Suppressor macrophage (primary cell): ENCODE results near the gene BAZ2A.
"Not testable (repeated sequence)": the region's sequence is repeated elsewhere in the genome, so short reads cannot be mapped to it uniquely, and the experiment has no call there.

Experiments
- DNase-seq, 4 experiments: peaks; one replicate each; pipeline ENCODE4 v3.0.0-alpha.2; 2020 to 2022

Gene BAZ2A

GRCh38 chr12:56593909-56594621 is 36.1 kb downstream of the BAZ2A start:
- peak; percentile 62 to 72 (median 67) for DNase-seq

DNA sequence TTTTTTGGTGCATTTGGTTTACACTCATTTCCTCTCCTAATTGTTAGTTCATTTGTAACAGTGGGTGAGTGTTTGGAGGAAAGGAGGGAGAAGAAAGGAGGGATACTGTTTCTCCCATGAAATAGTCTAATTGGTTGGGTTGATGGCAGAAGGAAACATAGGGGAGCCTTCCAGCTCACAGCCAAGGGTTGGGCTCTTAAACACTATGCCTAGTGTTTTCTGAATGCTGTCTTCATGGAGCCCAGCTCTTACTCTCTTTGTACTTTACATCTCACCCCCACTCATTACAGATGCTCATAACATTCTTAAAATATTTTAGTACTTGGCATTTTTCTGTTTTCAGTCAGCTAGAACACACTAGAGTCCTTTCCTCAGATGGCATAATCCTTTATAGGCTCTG is 38.2 kb downstream of the BAZ2A start:
- DNase-seq = no peak

DNA sequence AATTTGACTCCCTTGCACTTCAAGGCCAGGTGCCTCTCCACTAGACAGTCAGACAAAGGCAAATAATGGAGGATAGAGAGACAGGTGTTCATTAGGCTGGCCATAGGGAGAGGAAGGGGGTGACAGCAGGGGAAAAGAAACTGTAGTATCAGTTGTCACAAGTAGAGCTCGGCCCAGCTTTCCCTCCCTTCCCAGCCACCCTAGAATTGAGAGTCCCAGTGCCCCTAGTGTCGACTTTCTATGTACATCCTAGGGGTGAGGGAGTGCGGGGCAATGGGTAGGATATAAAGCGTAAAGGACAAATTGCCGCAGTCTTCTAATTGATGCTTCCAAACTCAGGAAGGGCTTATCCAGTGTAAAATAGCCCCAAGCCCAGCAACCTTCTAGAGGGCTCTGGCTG is 39.0 kb downstream of the BAZ2A start:
- DNase-seq = no peak

DNA sequence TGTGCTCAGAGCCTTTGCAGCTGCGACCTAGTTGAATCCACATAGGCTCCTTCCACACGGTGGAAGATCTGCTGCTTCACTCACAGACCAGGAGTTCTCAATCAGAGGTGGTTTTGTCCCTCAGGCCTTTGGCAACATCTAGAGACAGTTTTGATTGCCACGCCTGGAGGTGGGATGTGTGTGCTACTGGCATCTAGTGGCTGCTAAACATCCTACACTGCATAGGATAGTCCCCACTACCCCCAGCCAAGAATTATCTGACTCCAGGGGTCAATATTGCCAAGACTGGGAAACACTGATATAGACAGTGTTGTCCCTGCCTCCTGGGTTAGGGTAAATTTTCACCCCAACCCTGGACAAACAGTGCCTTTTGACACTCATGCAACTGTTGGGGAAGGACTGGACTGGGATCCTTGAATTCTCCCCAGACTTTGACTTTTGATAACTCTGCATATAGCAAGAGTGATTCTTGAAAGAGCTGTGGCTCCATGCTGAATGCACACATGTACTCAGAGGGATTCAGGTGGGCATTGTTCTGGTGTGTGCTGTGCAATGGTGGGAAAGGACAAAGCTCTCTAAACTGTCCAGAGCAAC is 39.8 kb downstream of the BAZ2A start:
- DNase-seq = peak in 3 of 4 experiments; percentile 28 to 39 (median 34)

GRCh38 chr12:56589783-56590182 is 40.3 kb downstream of the BAZ2A start:
- no peak for DNase-seq

- DNase-seq = no peak
Measured at GRCh38 chr12:56585098-56585497, 45.0 kb downstream of the BAZ2A start.

GRCh38 chr12:56581418-56582145 is 48.5 kb downstream of the BAZ2A start:
- DNase-seq = no peak

GRCh38 chr12:56578983-56579546 is 51.1 kb downstream of the BAZ2A start:
- DNase-seq = no peak

- DNase-seq = not testable (repeated sequence)
Measured at GRCh38 chr12:56577248-56577647, 52.9 kb downstream of the BAZ2A start.

DNA sequence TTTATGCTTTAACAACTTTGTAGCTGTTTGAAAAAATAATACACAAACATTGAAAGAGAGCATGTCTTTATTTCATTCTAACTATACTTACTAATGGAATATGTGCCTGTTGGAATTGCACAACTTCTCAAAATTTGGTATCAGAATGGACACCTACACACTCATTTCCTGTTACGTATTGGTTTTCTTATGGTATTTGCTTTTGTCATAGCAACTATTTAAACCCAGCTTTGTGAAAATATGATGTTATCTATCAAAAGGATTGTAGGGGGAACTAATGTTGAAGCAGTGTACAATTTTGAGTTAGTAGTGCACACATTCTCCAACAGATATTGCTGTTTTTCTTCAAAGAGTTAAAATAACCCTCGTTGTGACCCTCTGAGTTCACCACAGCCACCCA is 55.9 kb downstream of the BAZ2A start:
- DNase-seq = peak in 3 of 4 experiments; percentile 15 to 72 (median 39)

GRCh38 chr12:56572288-56572687 is 57.8 kb downstream of the BAZ2A start:
- peak in 3 of 4 experiments; percentile 35 to 45 (median 43) for DNase-seq

DNA sequence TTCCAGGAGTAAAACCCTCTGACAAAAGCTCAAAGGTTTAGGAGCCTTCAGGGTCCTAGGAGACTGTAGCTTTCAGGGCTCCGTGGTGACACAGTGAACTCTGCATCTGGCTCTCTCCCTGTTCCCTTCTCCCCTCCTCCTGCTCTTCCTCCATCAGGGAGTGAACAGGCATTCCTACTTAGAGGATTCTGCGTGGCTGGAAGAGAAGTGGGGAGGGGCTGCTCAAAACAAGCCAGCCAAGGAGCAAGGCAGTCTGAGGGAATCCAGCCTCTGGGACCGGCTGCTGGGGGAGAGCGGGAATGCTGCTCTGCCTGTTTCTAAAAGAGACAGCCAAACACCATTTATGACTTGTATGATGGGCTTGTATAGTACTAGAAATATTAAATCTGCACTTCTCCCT is 59.0 kb downstream of the BAZ2A start:
- DNase-seq = no peak

DNA sequence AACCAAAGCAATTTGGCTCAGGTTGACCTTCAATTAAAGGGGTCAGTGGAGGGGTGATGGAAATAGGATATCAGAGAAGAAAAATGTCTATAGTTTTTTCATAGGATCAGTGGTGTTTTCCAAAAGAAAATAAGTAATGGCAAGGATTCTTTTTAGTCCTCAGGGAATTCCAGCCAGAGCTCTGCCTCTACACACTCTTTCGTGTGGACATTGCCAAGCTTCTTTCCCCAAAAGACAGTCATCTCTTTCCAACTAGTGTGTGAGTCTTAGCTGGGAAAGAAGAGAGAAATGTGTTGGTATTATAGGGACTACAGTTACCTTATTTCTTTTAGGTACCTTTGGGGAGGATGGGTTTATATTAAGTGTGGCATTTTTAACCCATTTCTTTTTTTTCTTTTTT is 62.0 kb downstream of the BAZ2A start:
- DNase-seq = no peak

DNA sequence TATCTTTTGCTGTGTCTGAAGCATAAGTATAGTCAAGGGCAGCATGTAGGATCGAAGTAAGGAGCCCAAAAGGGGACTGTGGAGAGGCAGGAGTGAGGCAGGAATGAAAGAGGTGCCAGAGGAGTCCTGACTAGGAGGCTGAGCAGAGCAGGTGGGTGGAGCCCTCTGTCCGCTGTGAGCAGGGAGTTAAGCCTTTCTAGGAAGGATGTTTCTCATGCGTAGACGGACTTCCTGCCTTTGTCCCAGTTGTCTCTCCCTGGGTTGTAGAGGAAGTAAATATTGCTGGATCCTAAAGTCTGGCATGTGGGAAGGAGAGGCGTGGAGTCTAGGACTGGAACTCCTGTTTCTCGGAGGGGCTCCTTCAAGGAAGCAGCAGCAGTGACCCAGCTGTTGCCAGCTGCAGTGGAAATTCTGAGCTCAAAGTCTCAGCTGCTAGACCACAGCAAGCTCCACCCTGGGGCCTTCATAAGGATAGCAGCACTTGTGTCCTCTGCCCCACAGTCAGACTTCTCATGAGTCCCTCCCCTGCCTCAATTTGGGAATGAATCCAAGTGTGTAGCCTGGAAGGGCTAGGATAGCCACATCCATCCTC is 64.5 kb downstream of the BAZ2A start:
- peak; percentile 53 to 73 (median 68) for DNase-seq

GRCh38 chr12:56551070-56551469 is 79.1 kb downstream of the BAZ2A start:
- DNase-seq = no peak

- DNase-seq = no peak
Measured at GRCh38 chr12:56546680-56547079, 83.4 kb downstream of the BAZ2A start.
